Hepatocyte (in vitro differentiated cells): ENCODE results near the gene MEAF6.

Experiments
- EZH2 ChIP-seq: fragments of 200-600 bp; sonication (generic); IDR thresholded peaks from 2 replicates; pipeline ENCODE4 v1.6.1; 2016; ENCODE audit warnings: antibody characterized with exemption, mild to moderate bottlenecking, borderline replicate concordance
- EZH2phosphoT487 ChIP-seq: fragments of 200-600 bp; sonication (generic); IDR thresholded peaks from one replicate; pipeline ENCODE4 v1.6.1; 2018; ENCODE audit warnings: antibody characterized with exemption, mild to moderate bottlenecking, low read depth, moderate library complexity; ENCODE audit not compliant: unreplicated experiment, severe bottlenecking
- TF ChIP-seq, protein P1 (sequence below): fragments of 200-600 bp; sonication (generic); IDR thresholded peaks from 2 replicates; pipeline ENCODE4 v1.5.1; 2016; ENCODE audit warnings: antibody characterized with exemption, mild to moderate bottlenecking; ENCODE audit not compliant: poor library complexity

DNA sequence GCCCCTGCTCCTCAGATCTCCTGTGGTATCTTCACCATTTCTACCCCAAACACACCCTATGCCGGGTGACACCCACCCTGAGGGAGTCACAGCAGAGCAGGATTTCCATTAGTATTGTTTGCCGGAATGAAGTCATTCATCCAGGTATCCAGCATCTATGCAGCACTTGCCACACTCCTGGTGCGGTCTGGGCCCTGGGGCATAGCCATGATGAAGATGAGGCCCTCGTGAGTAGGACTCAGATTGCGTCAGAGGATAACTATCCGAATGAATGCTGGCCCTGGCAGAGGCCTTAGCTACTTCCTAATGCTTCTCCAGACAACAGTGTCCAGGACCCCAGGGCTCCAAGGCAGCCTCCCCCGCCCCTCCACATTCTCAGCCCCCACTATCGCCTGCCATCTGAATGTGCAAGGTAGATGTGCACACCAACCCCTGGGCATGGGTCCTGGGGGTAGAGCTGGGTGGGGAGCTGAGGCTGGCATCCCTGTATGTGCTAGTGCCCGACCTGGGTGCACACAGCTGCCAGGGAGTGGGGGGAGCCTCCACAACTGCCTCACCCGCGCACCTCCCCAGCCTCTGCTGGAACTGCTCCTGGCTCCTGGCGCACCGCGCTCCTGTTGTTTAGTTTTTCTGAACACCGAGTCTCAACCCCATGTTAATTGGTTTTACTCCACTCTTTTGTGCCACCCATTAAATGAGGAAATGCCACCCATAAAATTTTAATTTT is 65.7 kb downstream of the MEAF6 start:
- TF ChIP-seq, protein P1, sequence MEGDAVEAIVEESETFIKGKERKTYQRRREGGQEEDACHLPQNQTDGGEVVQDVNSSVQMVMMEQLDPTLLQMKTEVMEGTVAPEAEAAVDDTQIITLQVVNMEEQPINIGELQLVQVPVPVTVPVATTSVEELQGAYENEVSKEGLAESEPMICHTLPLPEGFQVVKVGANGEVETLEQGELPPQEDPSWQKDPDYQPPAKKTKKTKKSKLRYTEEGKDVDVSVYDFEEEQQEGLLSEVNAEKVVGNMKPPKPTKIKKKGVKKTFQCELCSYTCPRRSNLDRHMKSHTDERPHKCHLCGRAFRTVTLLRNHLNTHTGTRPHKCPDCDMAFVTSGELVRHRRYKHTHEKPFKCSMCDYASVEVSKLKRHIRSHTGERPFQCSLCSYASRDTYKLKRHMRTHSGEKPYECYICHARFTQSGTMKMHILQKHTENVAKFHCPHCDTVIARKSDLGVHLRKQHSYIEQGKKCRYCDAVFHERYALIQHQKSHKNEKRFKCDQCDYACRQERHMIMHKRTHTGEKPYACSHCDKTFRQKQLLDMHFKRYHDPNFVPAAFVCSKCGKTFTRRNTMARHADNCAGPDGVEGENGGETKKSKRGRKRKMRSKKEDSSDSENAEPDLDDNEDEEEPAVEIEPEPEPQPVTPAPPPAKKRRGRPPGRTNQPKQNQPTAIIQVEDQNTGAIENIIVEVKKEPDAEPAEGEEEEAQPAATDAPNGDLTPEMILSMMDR: no peak
- TF ChIP-seq EZH2phosphoT487 (no peak), EZH2 (no peak)
